Fibroblast of mammary gland (primary cell): ENCODE data around the gene SLC66A2.

Experiments
- DNase-seq: peaks from one replicate; pipeline ENCODE4 v3.0.0-alpha.2; 2010; ENCODE audit warnings: low read depth
- H3K4me3 ChIP-seq: 2 replicates; pipeline ENCODE4 v1.5.1; 2011; ENCODE audit warnings: low read depth, mild to moderate bottlenecking, low read length, moderate library complexity; ENCODE audit not compliant: control insufficient read depth
- TF ChIP-seq, protein P1 (sequence below): conservative IDR thresholded peaks from 2 replicates; pipeline ENCODE4 v1.5.1; 2011; ENCODE audit warnings: low read depth, low read length, inconsistent platforms; ENCODE audit not compliant: control insufficient read depth, insufficient read depth

The SLC66A2 gene

DNA sequence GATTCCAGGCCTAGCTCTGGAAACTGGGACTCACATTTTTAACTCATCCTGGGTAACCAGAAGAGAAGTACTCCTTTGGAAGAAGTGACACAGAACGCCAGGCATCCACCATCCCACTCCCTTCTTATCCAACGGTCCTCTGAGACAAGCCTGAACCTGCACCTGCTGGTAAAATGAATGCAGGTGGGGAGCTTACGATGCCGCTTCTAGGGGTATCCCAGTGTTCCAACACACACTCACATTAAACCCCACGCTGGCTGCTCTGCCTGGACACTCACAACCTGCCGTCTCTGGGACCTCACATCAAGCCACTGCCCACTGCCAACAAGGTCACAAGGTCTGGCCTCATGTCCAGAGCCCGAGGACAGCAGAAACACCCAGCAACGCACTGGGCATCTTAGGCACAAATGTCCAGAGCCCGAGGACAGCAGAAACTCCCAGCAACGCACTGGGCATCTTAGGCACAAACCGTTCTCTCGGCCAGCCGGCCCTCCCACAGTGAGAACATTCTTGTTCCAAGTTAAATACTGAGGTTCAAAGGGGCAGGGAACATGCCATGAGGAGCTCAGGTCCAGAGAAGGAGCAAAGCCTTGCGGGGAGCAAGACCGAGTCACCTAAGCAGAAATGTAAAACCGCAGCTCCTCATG lies 9.9 kb downstream of the SLC66A2 start:
- DNase-seq = no peak
- TF ChIP-seq, protein P1, sequence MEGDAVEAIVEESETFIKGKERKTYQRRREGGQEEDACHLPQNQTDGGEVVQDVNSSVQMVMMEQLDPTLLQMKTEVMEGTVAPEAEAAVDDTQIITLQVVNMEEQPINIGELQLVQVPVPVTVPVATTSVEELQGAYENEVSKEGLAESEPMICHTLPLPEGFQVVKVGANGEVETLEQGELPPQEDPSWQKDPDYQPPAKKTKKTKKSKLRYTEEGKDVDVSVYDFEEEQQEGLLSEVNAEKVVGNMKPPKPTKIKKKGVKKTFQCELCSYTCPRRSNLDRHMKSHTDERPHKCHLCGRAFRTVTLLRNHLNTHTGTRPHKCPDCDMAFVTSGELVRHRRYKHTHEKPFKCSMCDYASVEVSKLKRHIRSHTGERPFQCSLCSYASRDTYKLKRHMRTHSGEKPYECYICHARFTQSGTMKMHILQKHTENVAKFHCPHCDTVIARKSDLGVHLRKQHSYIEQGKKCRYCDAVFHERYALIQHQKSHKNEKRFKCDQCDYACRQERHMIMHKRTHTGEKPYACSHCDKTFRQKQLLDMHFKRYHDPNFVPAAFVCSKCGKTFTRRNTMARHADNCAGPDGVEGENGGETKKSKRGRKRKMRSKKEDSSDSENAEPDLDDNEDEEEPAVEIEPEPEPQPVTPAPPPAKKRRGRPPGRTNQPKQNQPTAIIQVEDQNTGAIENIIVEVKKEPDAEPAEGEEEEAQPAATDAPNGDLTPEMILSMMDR = no peak
- no peak overlapping the region for H3K4me3 ChIP-seq

DNA sequence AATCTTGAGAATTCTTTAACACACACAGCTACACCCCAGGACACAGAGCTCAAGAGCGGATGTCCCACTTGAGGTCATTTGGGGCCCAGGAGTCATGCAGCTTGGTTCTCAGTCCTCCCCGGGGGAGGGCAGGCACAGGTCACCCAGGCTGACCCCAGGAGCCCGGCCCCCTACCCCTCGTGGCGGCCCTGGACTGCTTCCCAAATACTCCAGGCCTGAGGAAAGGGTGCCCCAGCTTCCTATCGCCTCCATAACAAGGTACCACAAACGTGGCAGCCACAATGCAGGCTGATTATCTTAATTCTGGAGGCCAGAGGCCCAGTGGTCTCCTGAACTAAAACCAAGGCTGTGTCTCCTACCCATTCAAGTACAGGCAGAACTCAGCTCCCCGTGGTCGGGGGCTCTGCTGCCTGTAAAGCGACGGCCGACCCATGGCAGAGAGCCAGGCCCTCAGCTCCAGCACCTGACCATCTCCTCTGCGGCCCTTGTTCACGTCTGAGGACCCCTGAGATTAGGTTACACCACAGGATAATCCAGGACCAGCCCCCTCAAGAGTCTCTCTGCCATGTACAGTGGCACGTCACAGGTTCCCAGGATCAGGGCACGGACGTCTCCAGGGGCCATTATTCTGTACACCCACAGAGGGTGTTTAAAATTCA lies 10.5 kb downstream of the SLC66A2 start:
- DNase-seq = no peak
- TF ChIP-seq, protein P1 = no peak
- no peak overlapping the region for H3K4me3 ChIP-seq

DNA sequence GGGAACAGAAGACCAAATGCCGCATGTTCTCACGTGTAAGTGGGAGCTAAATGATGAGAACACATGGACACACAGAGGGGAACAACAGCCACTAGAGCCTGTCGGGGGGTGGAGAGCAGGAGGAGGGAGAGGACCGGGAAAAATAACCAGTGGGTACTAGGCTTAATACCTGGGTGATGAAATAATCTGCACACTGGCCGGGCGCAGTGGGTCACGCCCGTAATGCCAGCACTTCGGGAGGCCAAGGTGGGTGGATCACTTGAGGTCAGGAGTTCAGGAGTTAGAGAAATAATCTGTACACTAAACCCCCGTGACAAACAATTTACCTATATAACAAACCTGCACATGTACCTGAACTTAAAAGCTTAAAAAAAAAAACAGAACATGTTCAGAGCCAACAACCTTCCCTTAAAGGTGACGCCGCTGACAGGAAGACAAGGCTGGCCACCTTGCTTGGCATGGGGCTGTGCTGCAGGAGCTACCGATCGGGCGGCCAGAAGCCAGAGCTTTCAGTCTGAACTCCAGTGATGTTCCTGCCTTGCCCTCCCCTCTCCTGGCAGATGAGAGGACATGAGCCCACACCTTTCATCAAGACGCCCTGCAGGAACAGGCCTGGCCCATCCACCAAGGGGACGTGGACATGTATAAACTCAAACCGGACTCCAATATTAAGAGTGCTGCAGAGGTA lies 11.2 kb downstream of the SLC66A2 start:
- no peak overlapping the region for H3K4me3 ChIP-seq
- no peak for DNase-seq
- TF ChIP-seq, protein P1 = no peak

DNA sequence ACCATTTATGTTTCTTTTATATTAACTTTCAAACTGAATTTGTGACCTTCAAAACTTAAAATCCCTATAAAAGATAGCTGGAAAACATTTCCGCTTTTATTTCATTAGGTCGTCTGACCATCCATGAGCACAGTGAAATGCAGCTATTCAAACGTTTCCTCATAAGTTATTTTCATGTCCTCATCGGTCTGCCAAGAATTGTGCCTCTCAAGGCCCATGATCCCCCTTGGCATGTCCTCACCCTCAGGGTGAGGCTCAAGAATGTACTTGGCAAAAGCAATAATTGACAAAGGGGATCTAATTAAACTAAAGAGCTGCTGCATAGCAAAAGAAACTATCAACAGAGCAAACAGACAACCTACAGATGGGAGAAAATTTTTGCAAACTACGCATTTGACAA lies 12.4 kb downstream of the SLC66A2 start:
- no peak overlapping the region for H3K4me3 ChIP-seq
- no peak for DNase-seq
- TF ChIP-seq, protein P1 = no peak

DNA sequence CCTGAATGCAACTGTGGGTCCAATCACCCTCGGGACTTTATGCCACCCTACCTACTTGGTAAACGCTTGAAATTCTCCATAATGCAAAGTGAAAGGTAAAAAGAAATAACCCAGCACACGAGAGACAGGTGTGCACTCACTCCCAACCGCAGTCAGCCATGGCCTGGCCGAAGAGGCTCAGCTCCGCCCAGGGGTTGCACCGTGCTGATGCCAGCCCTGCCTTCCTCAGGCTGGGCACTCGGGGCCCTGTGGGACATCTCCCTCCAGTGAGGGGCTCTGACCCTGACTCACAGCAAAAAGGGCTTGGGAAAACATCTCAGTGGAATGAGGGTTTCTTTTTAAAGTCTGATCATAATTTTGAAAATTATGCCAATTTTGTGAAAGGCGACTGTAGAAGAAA lies 13.3 kb downstream of the SLC66A2 start:
- no peak overlapping the region for H3K4me3 ChIP-seq
- DNase-seq = no peak
- TF ChIP-seq, protein P1 = no peak

DNA sequence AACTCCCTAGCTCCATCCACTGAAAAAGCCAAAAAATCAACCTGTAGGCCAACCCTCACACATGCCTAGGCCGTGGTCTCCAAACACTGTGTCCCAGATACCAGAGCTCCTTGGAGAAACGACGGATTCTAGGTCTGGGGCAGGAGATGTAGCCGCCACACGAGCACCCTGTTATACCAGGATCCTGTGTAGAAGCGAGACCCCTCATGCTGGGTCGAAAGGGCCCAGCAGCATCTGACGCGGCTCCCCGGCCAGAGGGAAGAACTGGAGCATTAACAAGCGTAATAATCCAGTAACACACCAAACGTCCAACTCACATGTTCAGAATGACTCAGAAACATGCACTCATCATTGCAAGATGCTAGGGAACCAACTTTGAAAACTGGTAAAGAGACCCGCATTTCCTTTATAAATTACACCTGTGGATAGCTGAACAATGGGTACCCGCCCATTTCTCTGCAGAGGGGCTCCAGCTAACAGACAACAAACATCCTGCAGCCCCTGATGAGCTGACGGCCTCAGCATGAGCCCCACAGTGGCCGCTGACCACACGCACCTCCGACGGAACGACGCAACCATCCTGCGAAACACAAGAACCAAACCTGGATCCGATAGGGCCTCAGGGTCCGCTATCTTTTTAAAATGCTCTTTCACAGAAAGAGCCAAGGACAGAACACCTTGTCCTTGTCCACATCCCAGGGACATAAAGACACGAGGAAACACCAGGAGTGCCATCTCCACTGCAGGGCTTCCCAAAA lies 14.2 kb downstream of the SLC66A2 start:
- H3K4me3 ChIP-seq = no peak overlapping the region
- no peak for DNase-seq
- TF ChIP-seq, protein P1 = no peak
